Stimulated activated CD8-positive, alpha-beta memory T cell treated with anti-CD3 and anti-CD28 coated beads, Interleukin-12 subunit alpha, Interleukin-12 subunit beta, amount 100 ng/mL, for 24 hours (primary cell): ENCODE data around the gene MON1B.
A peak's percentile ranks its signal among the peaks of the same experiment; 100 is the strongest.
"Not testable (repeated sequence)": the region's sequence is repeated elsewhere in the genome, so short reads cannot be mapped to it uniquely, and the experiment has no call there.

Experiments used
- DNase-seq: peaks from one replicate; pipeline ENCODE4 v3.0.0-alpha.2; 2020; ENCODE audit errors: extremely low read depth

Gene MON1B

DNA sequence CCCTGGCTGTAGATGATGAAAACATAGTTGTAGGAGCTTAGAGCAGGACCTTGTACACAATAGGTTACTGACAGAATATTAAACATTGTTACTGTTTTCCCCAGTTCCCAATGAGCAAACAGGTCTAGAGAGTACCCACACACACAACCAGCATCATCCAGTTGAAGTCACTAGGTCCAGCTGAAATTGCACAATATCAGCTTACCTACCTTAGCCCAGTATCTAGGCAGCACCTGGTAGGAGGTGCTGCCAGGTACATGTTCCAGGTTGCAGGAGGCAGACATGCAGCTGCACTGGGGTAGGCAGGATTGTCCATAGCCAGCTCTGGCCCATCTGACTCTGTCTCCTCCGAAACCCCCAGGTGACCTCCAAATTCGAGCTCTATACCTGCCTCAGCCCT lies 6.8 kb downstream of the MON1B start:
- DNase-seq = no peak

DNA sequence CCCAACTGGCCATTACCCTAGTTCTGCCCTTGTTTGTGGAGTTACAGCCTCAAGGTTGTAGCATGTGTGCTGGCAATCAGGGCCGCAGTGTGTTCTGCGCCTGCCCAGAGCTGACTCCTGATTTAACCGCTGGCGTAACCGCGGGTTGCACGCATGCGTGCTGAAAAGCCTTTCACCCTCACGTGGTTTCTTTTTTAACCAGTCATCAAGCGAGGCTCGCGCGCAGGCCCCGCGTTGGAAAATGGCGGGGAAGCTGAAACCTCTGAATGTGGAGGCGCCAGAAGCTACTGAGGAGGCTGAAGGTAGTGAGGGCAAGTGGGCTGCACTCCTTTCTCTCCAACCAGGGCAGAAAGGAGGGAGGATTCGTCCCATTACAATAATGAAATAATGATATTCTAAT lies 8.2 kb downstream of the MON1B start, which contains the start of gene SYCE1L:
SYCE1L (plus strand) TSS at position 198 of the 400 bp plus-strand sequence; CDS start at position 242, 44 bp downstream.
- no peak for DNase-seq

DNA sequence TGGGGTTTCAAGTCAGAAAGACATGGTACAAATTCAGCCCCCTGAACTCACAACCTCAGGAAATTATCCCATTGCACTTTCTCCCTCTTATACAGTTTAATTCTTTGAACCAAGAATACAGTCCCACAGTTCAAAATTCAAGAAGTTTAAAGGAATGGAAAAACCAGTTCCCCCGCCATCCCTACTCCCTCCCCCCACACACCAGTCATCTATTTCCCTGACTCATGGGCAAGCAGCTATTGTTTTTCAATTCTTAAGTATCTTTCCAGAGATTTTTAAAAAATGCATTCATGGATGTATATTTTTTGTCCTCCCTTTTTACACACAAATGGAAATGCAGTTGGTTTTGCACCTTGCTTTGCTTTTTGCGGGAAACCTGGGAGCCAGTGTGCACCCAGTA lies 15.5 kb downstream of the MON1B start:
- DNase-seq = no peak

DNA sequence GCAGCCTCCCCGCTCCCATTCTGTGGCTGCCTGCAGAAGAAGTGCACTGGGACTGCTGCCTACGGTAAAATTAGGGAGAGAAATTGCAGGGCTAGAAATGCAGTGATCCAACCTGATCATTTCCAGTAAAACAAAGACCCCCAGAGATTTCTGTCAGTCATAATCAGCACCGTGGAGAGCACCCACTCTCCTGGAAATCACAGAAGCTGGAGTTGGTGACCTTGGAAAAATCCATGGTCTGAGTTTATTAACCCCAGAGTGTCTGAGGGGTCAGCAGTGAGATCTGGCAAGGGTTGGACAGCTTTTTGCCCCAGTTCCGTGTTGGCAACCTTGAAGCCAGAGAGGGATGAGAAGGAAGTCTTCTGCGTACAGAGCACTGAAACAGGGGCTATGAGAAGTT lies 16.0 kb downstream of the MON1B start:
- no peak for DNase-seq

DNA sequence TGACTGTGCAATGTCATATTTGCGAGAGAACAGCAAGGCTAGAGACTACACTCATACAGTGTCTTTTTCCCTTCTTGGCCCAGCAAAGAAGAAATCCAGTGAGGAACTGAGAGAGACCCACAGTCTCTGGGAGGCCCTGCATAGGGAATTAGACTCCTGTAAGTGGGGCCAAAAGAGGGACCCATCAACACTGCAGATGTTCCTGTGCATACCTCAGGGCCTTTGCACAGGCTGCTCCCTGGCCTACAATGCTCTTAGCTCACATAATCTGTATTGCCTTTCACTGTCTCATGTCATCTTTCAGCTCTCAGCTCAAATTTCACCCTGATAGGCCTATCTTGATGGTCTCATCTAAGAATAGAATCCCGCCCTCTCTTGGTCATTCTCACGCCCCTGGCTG lies 17.4 kb downstream of the MON1B start:
- no peak for DNase-seq

DNA sequence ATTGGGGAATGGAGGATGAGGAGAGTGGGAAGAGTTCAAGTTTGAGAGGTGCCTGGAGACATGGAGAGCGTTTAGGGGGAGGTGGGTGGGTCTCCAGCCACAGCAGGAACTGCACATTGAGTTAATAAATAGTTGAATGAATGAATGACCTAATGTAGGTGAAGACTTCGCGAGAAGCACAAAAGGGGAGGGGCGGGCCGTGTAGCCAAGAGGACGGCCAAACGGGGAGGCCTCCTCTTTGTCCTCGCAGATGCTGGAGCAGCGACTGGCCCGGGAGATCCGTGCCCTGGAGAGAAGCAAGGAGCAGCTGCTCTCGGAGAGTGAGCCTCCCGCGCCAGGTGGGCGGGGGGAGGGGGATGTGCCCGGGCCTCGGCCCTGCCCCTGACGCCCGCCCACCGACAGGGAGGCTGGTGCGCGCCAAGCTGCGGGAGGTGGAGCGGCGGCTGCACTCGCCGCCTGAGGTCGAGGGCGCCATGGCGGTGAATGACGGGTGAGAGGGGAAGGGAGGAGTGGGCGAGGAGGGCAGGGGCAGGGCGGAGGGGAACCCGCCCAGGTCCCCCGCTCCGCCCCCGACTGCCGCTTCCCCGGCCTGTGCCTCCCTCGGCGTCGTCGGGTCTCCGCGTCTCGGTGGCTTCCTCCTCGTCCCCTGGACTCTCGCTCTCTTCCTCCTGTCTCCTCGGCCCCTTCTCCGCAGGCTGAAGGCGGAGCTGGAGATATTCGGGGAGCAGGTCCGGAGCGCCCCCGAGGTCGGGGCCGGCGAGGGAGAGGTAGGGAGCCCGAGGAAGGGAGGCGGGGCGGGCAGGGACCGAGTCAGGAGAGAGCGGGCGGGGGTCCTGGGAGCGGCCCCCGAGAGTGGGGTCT lies 21.1 kb downstream of the MON1B start:
- peak; percentile 49 for DNase-seq

DNA sequence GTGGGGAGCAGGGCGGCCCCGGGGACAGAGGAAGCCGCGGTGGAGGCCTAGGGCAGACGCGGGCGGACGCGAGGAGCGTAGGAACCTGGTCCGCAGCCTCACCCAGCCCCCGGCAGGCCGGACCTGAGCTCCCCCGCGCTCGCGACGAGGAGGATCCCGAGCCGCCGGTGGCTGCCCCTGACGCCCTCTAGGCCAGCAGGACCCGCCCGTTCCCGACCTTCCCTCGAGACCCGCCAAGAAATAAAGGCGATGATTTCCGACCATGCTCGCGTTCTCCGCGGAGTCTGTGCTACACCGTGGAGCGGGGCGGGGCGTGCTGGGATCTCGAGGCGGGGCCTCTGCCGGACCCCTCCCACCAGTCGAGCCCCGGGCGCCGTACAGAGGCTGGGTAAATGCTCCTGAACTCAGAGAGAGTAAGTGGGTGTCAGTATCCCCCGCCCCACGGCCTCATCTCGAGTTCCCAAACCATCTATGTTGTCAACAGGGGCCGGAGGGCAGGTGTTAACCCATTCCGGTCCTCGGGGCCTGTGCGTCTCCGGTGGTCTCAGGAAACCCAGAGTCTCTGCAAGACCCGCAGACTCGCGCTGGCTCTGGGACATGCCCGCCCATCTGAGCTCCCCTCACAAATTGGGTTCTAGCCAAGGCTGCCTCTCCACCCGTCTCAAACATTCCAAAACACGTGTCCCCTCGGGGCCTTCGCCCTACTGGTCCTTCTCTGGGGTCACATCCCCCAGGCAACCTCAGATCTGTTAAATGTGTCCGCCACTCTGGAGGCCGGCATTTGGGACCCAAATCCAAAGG lies 22.0 kb downstream of the MON1B start:
- peak; percentile 48 for DNase-seq

DNA sequence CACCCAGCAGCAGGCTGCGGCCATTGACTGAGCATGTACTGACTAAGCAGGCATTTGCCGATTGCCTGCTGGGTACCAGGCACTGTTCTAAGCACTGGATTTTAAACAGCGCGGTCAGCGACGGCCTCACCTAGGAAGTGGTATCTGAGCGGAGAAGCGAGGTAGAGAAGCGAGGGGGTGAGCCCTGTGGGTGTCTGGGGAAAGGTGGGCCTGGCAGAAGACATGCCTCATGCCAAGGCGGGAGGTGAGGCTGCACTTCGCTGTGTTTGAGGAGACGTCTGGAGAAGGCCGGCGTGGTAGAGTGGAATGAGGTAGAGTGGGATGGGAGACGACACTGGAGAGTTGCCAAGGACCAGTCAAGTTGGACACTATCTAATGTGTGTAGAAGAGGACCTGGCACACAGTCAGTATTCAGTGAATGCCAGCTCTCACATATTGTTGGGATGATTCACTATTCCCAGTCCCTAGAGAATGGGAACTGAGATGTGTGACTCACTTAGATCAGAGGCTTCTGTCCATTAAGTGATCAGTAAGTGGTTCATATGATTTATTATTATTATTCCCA lies 22.6 kb downstream of the MON1B start:
- no peak for DNase-seq

DNA sequence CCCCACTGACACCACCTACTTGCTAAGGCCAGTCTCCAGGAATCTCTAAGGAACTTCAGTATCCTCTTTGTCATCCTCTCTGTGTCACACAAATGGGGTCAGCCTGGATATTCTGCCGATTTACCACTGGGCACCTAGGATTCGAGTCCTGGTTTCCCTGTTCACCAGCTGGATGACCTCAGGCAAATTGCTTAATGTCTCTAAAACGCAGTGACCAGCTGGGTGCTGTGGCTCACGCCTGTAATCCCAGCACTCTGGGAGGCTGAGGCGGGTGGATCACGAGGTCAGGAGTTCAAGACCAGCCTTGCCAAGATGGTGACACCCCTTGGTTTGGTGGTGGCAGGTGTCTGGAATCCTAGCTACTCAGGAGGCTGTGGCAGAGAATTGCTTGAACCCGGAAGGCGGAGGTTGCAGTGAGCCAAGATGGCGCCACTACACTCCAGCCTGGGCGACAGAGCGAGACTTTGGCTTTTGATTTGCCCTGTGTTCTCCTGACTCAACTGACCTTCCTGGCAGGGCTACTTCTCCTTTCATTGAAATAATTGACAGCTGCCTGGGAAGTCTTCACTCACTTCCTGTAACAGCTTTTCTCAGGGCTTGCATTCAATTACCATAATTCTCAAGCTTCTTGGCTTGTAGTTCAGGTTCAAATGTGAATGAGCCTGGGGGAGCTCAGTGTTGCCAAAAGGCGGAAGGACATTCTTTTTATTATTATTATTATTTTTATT lies 23.6 kb downstream of the MON1B start:
- DNase-seq = no peak

DNA sequence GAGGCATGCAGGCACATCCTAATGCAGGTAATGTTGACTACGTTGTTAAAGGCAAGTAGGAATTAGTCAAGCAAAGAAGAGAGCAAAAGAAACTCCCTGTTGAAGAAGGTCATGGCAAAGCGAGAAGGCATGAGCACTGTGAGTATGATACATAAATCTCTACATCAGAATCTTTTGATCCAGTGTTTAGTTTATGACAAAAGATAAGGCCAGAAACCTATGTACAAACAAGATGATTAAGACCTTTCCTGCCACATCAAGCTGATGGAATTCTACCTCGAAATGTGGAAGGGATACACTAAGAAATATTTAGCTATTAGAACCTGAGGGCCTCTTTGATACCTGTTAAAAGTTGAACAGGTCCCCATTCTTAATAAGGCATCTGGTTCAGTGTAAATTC lies 28.4 kb downstream of the MON1B start:
- no peak for DNase-seq

DNA sequence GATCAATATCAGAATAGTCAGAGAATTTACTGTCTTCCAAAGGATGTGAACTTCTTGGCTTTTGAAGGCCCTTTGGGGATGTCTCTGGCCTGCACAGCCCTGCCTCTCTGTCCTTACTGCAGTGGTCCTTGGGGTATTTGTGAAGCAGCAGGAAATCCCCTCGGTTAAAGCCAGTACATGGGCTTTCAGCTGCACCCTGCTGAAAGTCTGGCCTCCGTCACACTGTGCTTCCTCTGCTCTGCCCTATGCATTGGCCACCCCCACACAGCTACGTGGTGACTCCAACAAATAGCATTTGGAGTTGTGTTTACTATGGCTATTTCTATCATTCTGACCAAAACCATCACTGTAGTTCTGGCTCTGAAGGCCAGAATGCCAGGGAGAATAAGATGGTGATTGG lies 29.4 kb downstream of the MON1B start:
- DNase-seq = no peak

DNA sequence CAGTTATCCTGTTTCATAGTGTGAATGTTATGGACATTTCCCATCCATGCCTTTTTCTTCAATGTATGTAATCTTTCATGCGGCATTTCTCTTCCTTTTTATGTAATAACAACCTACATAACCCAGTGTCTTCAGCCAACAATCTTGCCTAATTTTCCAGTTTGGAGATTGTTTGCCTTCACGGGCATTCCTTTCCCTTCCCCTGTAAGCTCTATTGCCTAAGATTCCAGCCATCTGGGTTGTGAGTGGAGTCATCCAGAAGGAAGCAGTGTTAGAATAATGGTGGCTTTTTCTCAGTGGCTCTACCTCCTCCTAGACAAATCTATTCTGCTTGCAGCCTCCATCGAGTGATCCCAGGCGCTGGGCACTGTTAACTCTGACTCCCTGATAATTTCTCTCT lies 30.5 kb downstream of the MON1B start:
- DNase-seq = no peak

DNA sequence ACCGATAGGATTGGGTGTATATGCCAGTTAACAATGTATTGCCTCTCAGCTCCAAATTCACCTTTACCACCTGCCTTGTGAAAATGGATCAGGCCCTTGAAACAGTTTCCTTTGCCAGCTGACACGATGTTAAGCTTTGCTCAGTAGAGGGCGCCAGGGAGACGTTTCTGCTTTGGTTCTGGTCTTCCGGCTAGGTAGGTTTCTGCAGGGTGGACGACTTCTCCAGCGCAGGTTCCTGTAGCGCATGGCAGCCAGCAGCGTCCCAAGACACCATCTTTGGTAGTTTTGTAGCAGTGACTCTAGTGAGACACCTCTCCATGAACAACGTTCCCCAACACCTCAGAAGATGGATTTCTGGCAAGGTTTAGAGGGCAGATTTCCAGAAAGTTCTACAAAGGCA lies 32.2 kb downstream of the MON1B start:
- DNase-seq = no peak

DNA sequence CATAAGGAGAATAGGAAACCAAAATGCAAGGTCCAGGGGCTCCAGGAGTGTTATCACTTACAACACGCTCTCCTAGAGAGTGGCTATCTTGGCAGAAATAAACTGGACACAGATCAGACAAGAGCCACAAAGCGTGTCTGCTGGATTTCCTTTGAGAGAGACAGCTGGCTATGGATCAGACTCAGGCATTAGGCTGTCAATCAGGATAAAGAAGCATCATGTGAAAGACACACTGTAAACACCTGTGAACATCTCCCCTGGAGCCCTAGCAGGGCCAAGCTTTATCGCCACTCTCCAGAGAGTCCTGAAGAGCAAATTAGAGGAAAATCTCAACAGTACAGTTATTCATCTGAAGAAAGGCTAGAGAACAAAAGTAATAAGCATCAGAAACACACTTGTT lies 34.2 kb downstream of the MON1B start:
- DNase-seq = no peak

DNA sequence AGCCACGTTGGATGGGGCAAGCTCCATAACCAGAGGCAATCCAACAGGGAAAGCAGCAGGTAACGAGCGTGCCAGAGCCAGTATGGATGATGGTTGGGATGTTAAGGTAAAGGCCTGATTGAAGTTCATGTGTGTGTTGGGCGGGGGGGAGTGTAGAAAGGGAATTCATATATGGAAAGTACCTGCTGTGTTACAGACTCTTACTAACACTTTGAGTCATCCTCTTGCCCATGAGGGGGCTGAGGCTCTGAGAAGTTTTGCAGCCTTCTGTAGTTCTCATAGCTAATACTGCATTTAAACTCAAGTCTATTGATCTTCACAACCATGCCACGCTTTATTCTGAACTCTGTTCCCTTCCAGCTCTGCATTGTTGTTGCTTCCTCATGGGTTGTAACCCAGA lies 36.8 kb downstream of the MON1B start:
- no peak for DNase-seq

DNA sequence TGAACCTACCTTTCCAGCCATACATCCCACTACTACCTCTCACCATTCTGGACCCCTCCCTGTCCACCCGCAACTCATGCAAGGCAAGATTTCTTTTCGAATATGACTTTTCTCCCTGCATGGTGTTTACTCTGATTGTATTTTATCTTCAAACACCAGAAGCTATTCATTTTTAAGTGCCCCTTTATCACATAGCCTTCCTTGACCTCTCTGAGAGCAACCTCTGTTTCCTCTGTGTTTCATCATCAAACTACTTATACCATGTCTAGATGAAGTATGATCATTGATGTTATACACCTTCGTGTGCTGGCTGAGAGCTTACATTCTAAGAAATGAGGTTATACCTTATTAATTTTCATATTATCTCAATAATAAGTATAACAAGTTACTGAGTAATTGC lies 40.1 kb downstream of the MON1B start:
- DNase-seq = no peak

DNA sequence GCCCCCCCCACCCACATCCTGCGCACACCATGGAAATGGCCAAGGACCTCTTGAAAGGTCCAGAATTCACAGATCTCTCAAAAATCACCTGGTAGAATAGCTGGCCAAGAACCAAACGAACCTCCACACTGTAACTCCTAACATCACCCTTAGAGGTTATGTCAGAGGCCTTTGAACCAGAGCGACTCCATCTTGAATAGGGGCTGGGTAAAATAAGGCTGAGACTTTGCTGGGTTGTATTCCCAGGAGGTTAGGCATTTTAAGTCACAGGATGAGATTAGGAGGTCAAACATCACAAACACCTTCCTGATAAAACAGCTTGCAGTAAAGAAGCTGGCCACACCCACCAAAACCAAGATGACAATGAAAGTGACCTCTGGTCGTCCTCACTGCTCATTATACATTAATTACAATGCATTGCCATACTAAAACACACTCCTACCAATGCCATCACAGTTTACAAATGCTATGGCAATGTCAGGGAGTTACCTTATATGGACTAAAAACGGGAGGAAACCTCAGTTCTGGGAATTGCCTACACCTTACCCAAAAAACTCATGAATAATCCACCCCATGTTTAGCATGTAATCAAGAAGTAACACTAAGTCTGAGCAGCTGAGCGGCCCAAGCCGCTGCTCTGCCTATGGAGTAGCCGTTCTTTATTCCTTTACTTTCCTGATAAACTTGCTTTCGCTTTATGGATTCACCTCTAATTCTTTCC lies 43.0 kb downstream of the MON1B start:
- no peak for DNase-seq

DNA sequence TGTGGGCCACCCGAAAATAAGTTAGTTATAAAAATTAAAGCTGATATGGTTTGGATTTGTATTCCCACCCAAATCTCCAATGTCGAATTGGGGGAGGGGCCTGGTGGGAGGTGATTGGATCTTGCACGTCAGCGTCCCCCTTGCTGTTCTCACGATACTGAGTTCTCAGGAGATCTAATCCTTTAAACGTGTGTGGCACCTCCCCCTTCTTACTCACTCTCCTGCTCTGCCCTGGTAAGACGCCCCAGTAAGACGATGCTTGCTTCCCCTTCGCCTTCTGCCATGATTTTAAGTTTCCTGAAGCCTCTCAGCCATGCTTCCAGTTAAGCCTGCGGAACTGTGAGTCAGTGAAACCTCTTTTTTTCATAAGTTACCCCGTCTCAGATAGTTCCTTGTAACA lies 43.6 kb downstream of the MON1B start:
- DNase-seq = no peak

DNA sequence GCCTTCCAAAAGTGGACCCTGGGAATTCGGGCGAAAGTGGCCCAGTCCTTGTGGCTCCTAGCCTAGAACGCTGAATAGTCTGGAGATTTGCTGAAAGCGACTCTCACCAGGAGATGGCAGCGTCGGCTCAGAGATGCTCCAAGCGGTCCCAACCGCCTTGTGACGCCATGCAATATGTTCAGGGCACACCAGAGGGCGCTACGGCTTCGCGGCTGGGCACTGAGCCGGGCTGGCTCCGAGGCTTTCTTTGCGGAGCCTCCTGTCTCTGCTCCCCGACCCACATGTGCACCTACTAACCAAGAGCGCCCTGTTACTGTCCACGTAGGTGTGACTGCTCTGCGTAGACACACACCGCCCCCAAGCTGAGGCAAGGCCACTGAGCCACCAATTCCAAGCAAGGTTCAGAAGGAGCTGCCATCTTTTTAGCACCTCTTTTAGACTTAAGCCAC lies 45.1 kb downstream of the MON1B start:
- peak; percentile 45 for DNase-seq

DNA sequence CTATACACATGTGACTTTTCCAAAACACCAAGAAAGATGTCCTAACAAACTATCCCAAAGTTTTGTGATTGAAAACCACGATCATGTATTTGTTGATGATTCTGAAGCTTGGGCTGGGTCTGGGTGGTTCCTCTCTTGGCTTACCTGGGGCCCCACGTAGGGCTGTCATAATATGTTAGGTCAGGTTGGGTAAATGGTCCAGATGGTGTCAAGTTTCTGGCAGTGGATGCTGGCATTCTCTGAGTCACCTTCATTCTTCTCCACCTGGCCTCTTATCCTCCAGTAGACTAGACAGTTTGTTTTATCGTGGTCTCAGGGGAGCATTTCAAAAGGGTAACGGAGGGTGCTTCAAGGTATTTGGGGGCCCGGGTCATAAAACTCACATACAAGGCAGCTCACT lies 47.6 kb downstream of the MON1B start:
- DNase-seq = no peak

DNA sequence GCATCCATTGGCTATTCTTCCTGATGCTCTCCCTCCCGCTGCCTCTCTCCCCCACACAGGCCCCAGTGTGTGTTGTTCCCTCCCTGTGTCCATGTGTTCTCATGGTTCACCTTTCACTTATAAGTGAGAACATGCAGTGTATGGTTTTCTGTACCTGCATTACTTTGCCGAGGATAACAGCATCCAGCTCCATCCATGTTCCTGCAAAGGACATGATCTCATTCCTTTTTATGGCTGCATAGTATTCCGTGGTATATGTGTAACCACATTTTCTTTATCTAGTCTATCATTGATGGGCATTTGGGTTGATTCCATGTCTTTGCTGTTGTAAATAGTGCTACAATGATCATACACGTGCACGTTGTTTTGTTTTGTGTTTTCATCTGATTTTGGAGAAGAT lies 51.5 kb downstream of the MON1B start:
- DNase-seq = not testable (repeated sequence)
